Endothelial cell of umbilical vein (primary cell): ENCODE measurements around the gene KRT37. TPM values are rescaled to one million over a fixed set of nuclear protein-coding genes. Genes with fewer than 3 reads are reported as not detected.

Experiments
- BruUV-seq: library from RNA; stranded (reverse); fragments of 400-500 nt; replicated peaks from 2 replicates; lab custom pipeline; 2021; lab: Mats Ljungman, UMichigan
- CTCF ChIA-PET: fragments of 300-600, 350-600 bp; sonication (Branson Sonifier 250); formaldehyde crosslinking; loops from one replicate; lab custom pipeline; 2021; ENCODE audit warnings: antibody characterized with exemption, inconsistent platforms; lab: Charles Lee
- POLR2A ChIA-PET: fragments of 300-600, 350-600 bp; sonication (Branson Sonifier 250); formaldehyde crosslinking; loops from one replicate; lab custom pipeline; 2021; ENCODE audit warnings: antibody characterized with exemption, inconsistent platforms; lab: Charles Lee
- DNase-seq: peaks from one replicate; pipeline ENCODE4 v3.0.0-alpha.2; 2011; ENCODE audit warnings: low read depth, low spot score
- FAIRE-seq: peaks from 2 replicates; lab custom pipeline; 2011; peaks lifted over from hg19 to GRCh38; lab: Jason Lieb, UNC
- H2AFZ ChIP-seq: 2 replicates; pipeline ENCODE4 v1.6.0; 2012; ENCODE audit warnings: low read depth, low read length, control low read depth, inconsistent platforms
- H3K27ac ChIP-seq: 2 replicates; pipeline ENCODE4 v1.5.1; 2011; ENCODE audit warnings: low read depth, mild to moderate bottlenecking, control low read depth, low read length, moderate library complexity; ENCODE audit not compliant: insufficient read depth
- H3K27me3 ChIP-seq, 2 experiments: 2 replicates each; pipeline versions ENCODE4 v1.6.0 to v1.6.1; 2011; ENCODE audit warnings: low read length in 2 of 2, mixed read lengths in 1 of 2; ENCODE audit not compliant: control insufficient read depth in 2 of 2, insufficient read depth in 2 of 2
- H3K36me3 ChIP-seq, 2 experiments: 2 replicates in 1 of 2; 3 replicates in 1 of 2; pipeline ENCODE4 v1.5.1; 2011; ENCODE audit warnings: low read length in 2 of 2, mild to moderate bottlenecking in 1 of 2, moderate library complexity in 1 of 2; ENCODE audit not compliant: control insufficient read depth in 2 of 2, insufficient read depth in 2 of 2; ENCODE audit errors: extremely low read depth in 1 of 2
- H3K4me1 ChIP-seq: 3 replicates; pipeline ENCODE4 v1.5.1; 2011; ENCODE audit warnings: mild to moderate bottlenecking, low read length; ENCODE audit not compliant: control insufficient read depth, insufficient read depth; ENCODE audit errors: extremely low read depth
- H3K4me2 ChIP-seq: 2 replicates; pipeline ENCODE4 v1.6.1; 2011; ENCODE audit warnings: low read length, control low read depth, mixed read lengths; ENCODE audit not compliant: insufficient read depth
- H3K4me3 ChIP-seq, 3 experiments: fragments of 200-600 bp in 1 of 3; sonication (generic), shearing (Covaris generic) in 1 of 3; replicated peaks in 1 of 3; 2 replicates each; pipeline ENCODE4 v1.5.1; 2011 to 2016; ENCODE audit warnings: control low read depth in 3 of 3, low read length in 3 of 3, mild to moderate bottlenecking in 2 of 3, inconsistent platforms in 1 of 3, low read depth in 1 of 3, moderate library complexity in 1 of 3; ENCODE audit not compliant: insufficient read depth in 1 of 3
- H3K79me2 ChIP-seq: 2 replicates; pipeline ENCODE4 v1.6.0; 2012; ENCODE audit warnings: low read length, inconsistent platforms; ENCODE audit not compliant: control insufficient read depth, insufficient read depth
- H3K9ac ChIP-seq: replicated peaks from 2 replicates; pipeline ENCODE3; 2011; ENCODE audit warnings: low read length, control low read depth; ENCODE audit not compliant: insufficient read depth; ENCODE audit errors: extremely low read depth
- H3K9me1 ChIP-seq: replicated peaks from 3 replicates; pipeline ENCODE4 v1.6.0; 2011; ENCODE audit warnings: mild to moderate bottlenecking, low read length; ENCODE audit not compliant: control insufficient read depth, insufficient read depth; ENCODE audit errors: extremely low read depth
- H3K9me3 ChIP-seq: replicated peaks from 2 replicates; pipeline ENCODE4 v1.5.1; 2012; ENCODE audit warnings: low read length, inconsistent platforms; ENCODE audit not compliant: control insufficient read depth, insufficient read depth
- H4K20me1 ChIP-seq: replicated peaks from 2 replicates; pipeline ENCODE3; 2011; ENCODE audit warnings: mild to moderate bottlenecking, low read length; ENCODE audit not compliant: control insufficient read depth, insufficient read depth; ENCODE audit errors: extremely low read depth
- CTCF ChIP-seq, 2 donors: IDR thresholded peaks; 1 replicate in 1 of 2; 2 replicates in 1 of 2; pipeline ENCODE4 v1.5.1; 2011; ENCODE audit warnings: low read length in 2 of 2, mild to moderate bottlenecking in 2 of 2, moderate library complexity in 2 of 2, control low read depth in 1 of 2, inconsistent platforms in 1 of 2, low read depth in 1 of 2; ENCODE audit not compliant: insufficient read depth in 1 of 2; ENCODE audit errors: extremely low read depth in 1 of 2
- EZH2 ChIP-seq: IDR thresholded peaks from 2 replicates; pipeline ENCODE4 v1.6.1; 2012; ENCODE audit warnings: borderline replicate concordance, low read depth, mild to moderate bottlenecking, moderate library complexity, low read length, inconsistent platforms; ENCODE audit not compliant: severe bottlenecking
- FOS ChIP-seq: IDR thresholded peaks from 2 replicates; pipeline ENCODE4 v1.6.1; 2011; ENCODE audit warnings: mild to moderate bottlenecking, low read length, moderate library complexity, borderline replicate concordance; ENCODE audit not compliant: insufficient read depth
- GATA2 ChIP-seq: IDR thresholded peaks from 2 replicates; pipeline ENCODE4 v1.7.0; 2011; ENCODE audit warnings: low read depth, mild to moderate bottlenecking, moderate library complexity, mixed read lengths, low read length; ENCODE audit not compliant: insufficient read length, insufficient read depth
- MAX ChIP-seq: IDR thresholded peaks from 2 replicates; pipeline ENCODE4 v1.6.1; 2011; ENCODE audit not compliant: insufficient read depth, insufficient read length
- POLR2A ChIP-seq: IDR thresholded peaks from 2 replicates; pipeline ENCODE4 v1.6.1; 2012; ENCODE audit warnings: low read depth, mild to moderate bottlenecking, control low read depth, low read length
- dilution Hi-C: fragments of 300-500 bp; cut with MboI; formaldehyde crosslinking; loops from one replicate; pipeline ENCODE4 v1.15.0; 2019; ENCODE audit warnings: low sequenced_read_pairs; ENCODE audit not compliant: extremely low pct_ligation_motif_present
- intact Hi-C: fragments of 100-400 bp; cut with micrococcal nuclease; formaldehyde crosslinking; loops from one replicate; pipeline ENCODE4 v1.10.0; 2022
- polyA plus RNA-seq, 4 experiments: library from polyadenylated mRNA; depleted of rRNA in 3 of 4; stranded (reverse) in 3 of 4; unstranded in 1 of 4; fragments of >200 nt; gene quantifications; 2 replicates each; pipeline versions ENCODE4 v1.2.1 to v1.2.3, GENCODE V29; 2011 to 2012; ENCODE audit warnings: missing spikeins in 1 of 4
- total RNA-seq: library from RNA; stranded (reverse); gene quantifications from 2 replicates; pipeline ENCODE4 v1.2.3, GENCODE V29; 2021

KRT37 gene
- total and polyA plus RNA-seq, 2 donors (not counting 3 experiments of a cell fraction or from before 2014, with no cell fraction given), result not detected

GRCh38 chr17:41444186-41444585 is 19.8 kb upstream of the KRT37 start:
- no TSS peak for BruUV-seq
- H3K4me1 ChIP-seq, result no peaks in the 10 kb centered on the region
- intact Hi-C loops (no loop called here), dilution Hi-C loops (no loop called here)
- no peak overlapping the region for H3K4me2 ChIP-seq
- H3K27ac ChIP-seq, result no peak overlapping the region
- ChIA-PET CTCF (no interaction called here), POLR2A (no interaction called here)
- H4K20me1 ChIP-seq, result no peaks in the 10 kb centered on the region
- no peaks in the 10 kb centered on the region for H3K9me3 ChIP-seq
- H3K27me3 ChIP-seq, result peaks cover 0 to 5% of the 10 kb centered on the region in 2 experiments
- no peak overlapping the region for H3K9ac ChIP-seq
- FAIRE-seq, result no peak
- no peak for DNase-seq
- H2AFZ ChIP-seq, result no peak overlapping the region
- no peak for TF ChIP-seq EZH2
- TF ChIP-seq CTCF (IDR thresholded peaks at IDR 0.05; ENCODE audit: extremely low read depth in 1 of 2, insufficient read depth in 1 of 2, low read depth in 1 of 2, low read length in 2 of 2), result no peak
- TF ChIP-seq FOS, result no peak
- TF ChIP-seq GATA2, result no peak
- no peaks in the 10 kb centered on the region for H3K9me1 ChIP-seq
- no peaks in the 10 kb centered on the region for H3K36me3 ChIP-seq
- H3K4me3 ChIP-seq, result no peak overlapping the region
- H3K79me2 ChIP-seq, result no peaks in the 10 kb centered on the region

GRCh38 chr17:41442739-41443138 is 18.4 kb upstream of the KRT37 start:
- intact Hi-C loops (no loop called here), dilution Hi-C loops (no loop called here)
- Histone ChIP-seq H3K27ac (no peak overlapping the region), H3K9me1 (no peaks in the 10 kb centered on the region), H3K36me3 (no peaks in the 10 kb centered on the region), H3K27me3 (peaks cover 0 to 5% of the 10 kb centered on the region in 2 experiments), H3K79me2 (no peaks in the 10 kb centered on the region), H2AFZ (no peak overlapping the region), H3K9me3 (no peaks in the 10 kb centered on the region), H3K4me3 (no peak overlapping the region), H3K4me2 (no peak overlapping the region), H4K20me1 (no peaks in the 10 kb centered on the region), H3K4me1 (no peaks in the 10 kb centered on the region), H3K9ac (no peak overlapping the region)
- no TSS peak for BruUV-seq
- DNase-seq (no peak), FAIRE-seq (no peak)
- CTCF ChIA-PET, result interaction anchor here (1.2 kb wide), 1 partner anchor 107 kb away, joined by 3 read pairs; no protein-coding TSS in a partner anchor
- TF ChIP-seq MAX (no peak), GATA2 (no peak), POLR2A (no peak)
- POLR2A ChIA-PET, result no interaction called here
